B cell (primary cell): ENCODE measurements around the gene PCGF1. TPM values are rescaled to one million over a fixed set of nuclear protein-coding genes. Genes with fewer than 3 reads are reported as not detected.

Experiments
- ATAC-seq: fragments of 200-7000 bp; cut with Tn5 transposase; one replicate; pipeline ENCODE4 v1.10.0; 2021; ENCODE audit warnings: low read depth, mild to moderate bottlenecking, moderate number of reproducible peaks, moderate library complexity
- CTCF ChIA-PET: fragments of 350-600 bp; sonication (Branson Sonifier 250); formaldehyde crosslinking; loops from one replicate; lab custom pipeline; 2021; ENCODE audit warnings: antibody characterized with exemption, inconsistent platforms; lab: Charles Lee
- POLR2A ChIA-PET: fragments of 350-600 bp; sonication (Branson Sonifier 250); formaldehyde crosslinking; loops from one replicate; lab custom pipeline; 2021; ENCODE audit warnings: antibody characterized with exemption; lab: Charles Lee
- DNase-seq: peaks from one replicate; pipeline ENCODE4 v3.0.0; 2013
- H2AFZ ChIP-seq: 2 replicates; pipeline ENCODE4 v1.6.1; 2012; ENCODE audit warnings: mild to moderate bottlenecking, low read depth, low read length; ENCODE audit not compliant: insufficient read depth, poor library complexity, severe bottlenecking
- H3K27ac ChIP-seq, 2 donors: 1 replicate in 1 of 2; 2 replicates in 1 of 2; pipeline ENCODE4 v1.5.1; 2012 to 2013; ENCODE audit warnings: low read length in 2 of 2, mild to moderate bottlenecking in 2 of 2, moderate library complexity in 1 of 2
- H3K27me3 ChIP-seq, 4 experiments: fragments of 200-600 bp in 1 of 4; sonication (generic) in 1 of 4; replicated peaks in 1 of 4; 1 replicate in 2 of 4; 2 replicates in 2 of 4; pipeline versions ENCODE4 v1.6.1 to v1.7.0; 2013 to 2016; ENCODE audit warnings: low read length in 3 of 4, mild to moderate bottlenecking in 2 of 4, mixed read lengths in 1 of 4, moderate library complexity in 1 of 4; ENCODE audit not compliant: insufficient read depth in 4 of 4, control insufficient read depth in 3 of 4; ENCODE audit errors: control extremely low read depth in 1 of 4
- H3K36me3 ChIP-seq, 2 experiments: replicated peaks in 1 of 2; 1 replicate in 1 of 2; 2 replicates in 1 of 2; pipeline versions ENCODE4 v1.6.1 to v1.7.1; 2013; ENCODE audit warnings: low read length in 1 of 2; ENCODE audit not compliant: insufficient read depth in 2 of 2, control insufficient read depth in 1 of 2; ENCODE audit errors: control extremely low read depth in 1 of 2, extremely low read depth in 1 of 2
- H3K4me1 ChIP-seq, 2 donors: fragments of 200-600 bp in 1 of 2; sonication (generic) in 1 of 2; 1 replicate in 1 of 2; 2 replicates in 1 of 2; pipeline versions ENCODE4 v1.5.1 to v1.6.1; 2013 to 2017; ENCODE audit warnings: low read length in 2 of 2; ENCODE audit not compliant: control insufficient read depth in 2 of 2, insufficient read depth in 2 of 2
- H3K4me2 ChIP-seq: replicated peaks from 2 replicates; pipeline ENCODE3; 2012; ENCODE audit warnings: mild to moderate bottlenecking, low read depth, low read length; ENCODE audit not compliant: poor library complexity, severe bottlenecking
- H3K4me3 ChIP-seq, 5 experiments: fragments of 200-600 bp in 1 of 5; sonication (generic) in 1 of 5; 1 replicate in 3 of 5; 2 replicates in 2 of 5; pipeline versions ENCODE4 v1.5.1 to v1.7.0; 2011 to 2016; ENCODE audit warnings: low read length in 4 of 5, mild to moderate bottlenecking in 4 of 5, low read depth in 2 of 5, control low read depth in 1 of 5, moderate library complexity in 1 of 5; ENCODE audit not compliant: insufficient read depth in 1 of 5; ENCODE audit errors: control extremely low read depth in 1 of 5, extremely low read depth in 1 of 5
- H3K79me2 ChIP-seq: fragments of 200-600 bp; sonication (generic); one replicate; pipeline ENCODE4 v1.6.0; 2016; ENCODE audit warnings: low read length; ENCODE audit not compliant: control insufficient read depth, insufficient read depth
- H3K9ac ChIP-seq: fragments of 200-600 bp; sonication (generic); 2 replicates; pipeline ENCODE4 v1.6.1; 2017; ENCODE audit warnings: mild to moderate bottlenecking, low read length, moderate library complexity
- H3K9me3 ChIP-seq, 3 donors: one replicate each; pipeline versions ENCODE4 v1.6.1 to v1.7.1; 2013; ENCODE audit warnings: low read length in 2 of 3; ENCODE audit not compliant: control insufficient read depth in 2 of 3, insufficient read depth in 1 of 3; ENCODE audit errors: control extremely low read depth in 1 of 3
- H4K20me1 ChIP-seq: 2 replicates; pipeline ENCODE4 v1.6.0; 2012; ENCODE audit warnings: mild to moderate bottlenecking, low read length; ENCODE audit not compliant: insufficient read depth, control insufficient read depth, poor library complexity, severe bottlenecking
- H3K27ac Mint-ChIP-seq: one replicate; pipeline ENCODE4 v1.8.0; 2021; ENCODE audit warnings: mixed read lengths
- H3K27me3 Mint-ChIP-seq: one replicate; pipeline ENCODE4 v1.8.0; 2021; ENCODE audit warnings: mixed read lengths
- H3K4me1 Mint-ChIP-seq: one replicate; pipeline ENCODE4 v1.8.0; 2021; ENCODE audit warnings: mixed read lengths
- H3K4me3 Mint-ChIP-seq: one replicate; pipeline ENCODE4 v1.8.0; 2021; ENCODE audit warnings: mixed read lengths
- H3K9me3 Mint-ChIP-seq: one replicate; pipeline ENCODE4 v1.8.0; 2022; ENCODE audit warnings: mixed read lengths; ENCODE audit not compliant: insufficient read depth
- CTCF ChIP-seq: fragments of 200-600 bp; IDR thresholded peaks from one replicate; pipeline ENCODE4 v1.8.0; 2022; ENCODE audit warnings: antibody characterized with exemption, mild to moderate bottlenecking
- EZH2 ChIP-seq: IDR thresholded peaks from 2 replicates; pipeline ENCODE4 v1.6.1; 2012; ENCODE audit warnings: borderline replicate concordance, low read depth, mild to moderate bottlenecking, moderate library complexity, low read length; ENCODE audit not compliant: insufficient read depth, poor library complexity, severe bottlenecking
- WGBS: methylation state at CpG from one replicate; pipeline ENCODE4 v1.1.5; 2013; ENCODE audit warnings: missing lambda C conversion rate; ENCODE audit not compliant: insufficient coverage; 5-methylcytosine and 5-hydroxymethylcytosine counted together
- intact Hi-C: fragments of 100-400 bp; cut with micrococcal nuclease; formaldehyde crosslinking; loops from one replicate; pipeline ENCODE4 v1.10.0; 2022
- polyA plus RNA-seq: library from polyadenylated mRNA; depleted of rRNA; stranded (reverse); fragments of >200 nt; gene quantifications from 2 replicates; pipeline ENCODE4 v1.2.3, GENCODE V29; 2012
- total RNA-seq, 2 donors: library from RNA; stranded (reverse); fragments of 120-200 nt in 1 of 2; gene quantifications; 1 replicate in 1 of 2; 2 replicates in 1 of 2; pipeline versions ENCODE4 v1.2.3 to v1.2.4, GENCODE V29; 2013 to 2022

The PCGF1 gene
- total and polyA plus RNA-seq, 2 donors (not counting 1 experiment from before 2014, with no cell fraction given), result 21.9 to 40.1 TPM

GRCh38 chr2:74525717-74526648 is 18.5 kb upstream of the PCGF1 start, which contains the start of gene DQX1:
Gene DQX1 (minus strand): TSS chr2:74526231. CDS start chr2:74525729, 502 bp downstream.
- H3K4me2 ChIP-seq, result peak within 1 kb of the TSS; percentile 1
- TF ChIP-seq CTCF (no peak), EZH2 (no peak)
- peaks cover 0 to 29% of the 10 kb centered on the region in 2 experiments for H3K36me3 ChIP-seq
- peaks cover 0 to 2% (median 0%) of the 10 kb centered on the region in 4 experiments for H3K27me3 ChIP-seq
- DNase-seq (peak; percentile 84), ATAC-seq (no peak)
- intact Hi-C loops, result loop anchor here (5.0 kb wide), 2 partner anchors 789 to 1294 kb away; partner anchors contain the start of genes CCT7, PRADC1 and TPRKB
- no peaks in the 10 kb centered on the region for H3K9me3 ChIP-seq
- ChIA-PET CTCF (interaction anchor here (1.0 to 9.6 kb wide), 4 partner anchors 17 to 61 kb away, joined by 3 to 71 read pairs (median 6); partner anchors contain the start of genes CCDC142, PCGF1 and TTC31), POLR2A (interaction anchor here (0.7 to 1.1 kb wide), 5 partner anchors 10 to 45 kb away, joined by 3 to 4 read pairs (median 3); partner anchors contain the start of genes CCDC142 and TTC31)
- peaks cover 17% of the 10 kb centered on the region for H4K20me1 ChIP-seq
- H3K4me1 Mint-ChIP-seq, result peaks cover 30% of the 10 kb centered on the region
- H3K9ac ChIP-seq, result no peak within 1 kb of the TSS
- H3K79me2 ChIP-seq, result peaks cover 20% of the 10 kb centered on the region
- peak within 1 kb of the TSS; percentile 59 for H3K4me3 Mint-ChIP-seq
- peak within 1 kb of the TSS in 1 of 2 donors; percentile 54 for H3K27ac ChIP-seq
- H3K4me1 ChIP-seq, result peaks cover 28 to 35% of the 10 kb centered on the region in 2 donors
- no peak within 1 kb of the TSS for H2AFZ ChIP-seq
- no peaks in the 10 kb centered on the region for H3K9me3 Mint-ChIP-seq
- peak within 1 kb of the TSS; percentile 84 for H3K27ac Mint-ChIP-seq
- H3K27me3 Mint-ChIP-seq, result no peaks in the 10 kb centered on the region
- WGBS, result 90% methylated on average over 5 of the region's 11 CpGs
- no peak within 1 kb of the TSS for H3K4me3 ChIP-seq
